ENCODE results near the gene LPCAT2. TPM values are rescaled to one million over a fixed set of nuclear protein-coding genes. Genes with fewer than 3 reads are reported as not detected.

The LPCAT2 gene
- total RNA-seq, 6 donors from 2014 or later, result 14.4 to 33.9 (median 26.9) TPM

DNA sequence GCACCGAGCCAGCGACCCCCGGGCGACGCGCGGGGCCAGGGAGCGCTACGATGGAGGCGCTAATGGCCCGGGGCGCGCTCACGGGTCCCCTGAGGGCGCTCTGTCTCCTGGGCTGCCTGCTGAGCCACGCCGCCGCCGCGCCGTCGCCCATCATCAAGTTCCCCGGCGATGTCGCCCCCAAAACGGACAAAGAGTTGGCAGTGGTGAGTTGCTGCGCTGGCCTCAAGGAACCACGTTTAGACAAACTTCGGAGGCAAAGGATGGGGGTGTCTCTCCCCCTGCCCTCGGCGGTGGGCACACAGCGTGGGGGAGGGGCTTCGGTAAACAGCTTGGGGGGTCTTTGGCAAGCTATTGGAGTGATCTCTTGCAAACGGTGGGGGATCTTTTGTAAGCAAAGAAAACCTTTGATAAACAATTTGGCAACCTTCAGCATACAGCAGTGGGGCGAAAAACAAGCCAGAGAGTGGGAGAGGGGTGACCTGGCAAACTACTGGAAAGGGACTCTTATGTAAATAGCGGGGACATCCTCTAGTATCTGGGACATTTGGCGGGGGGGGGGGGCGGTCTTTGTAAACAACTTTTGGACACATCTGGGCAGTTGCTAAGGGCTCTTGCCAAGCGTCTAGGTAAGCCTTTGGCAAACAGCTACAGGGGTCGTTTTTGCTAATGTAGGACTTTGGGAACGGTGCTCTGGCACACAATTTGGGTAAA lies 29.3 kb upstream of the LPCAT2 start:
- Histone ChIP-seq H3K27me3 (peaks cover 0 to 23% (median 2%) of the 10 kb centered on the region in 4 donors), H3K4me3 (peak overlapping the region; percentile 16 to 54 (median 48)), H3K4me1 (peaks cover 0 to 23% (median 12%) of the 10 kb centered on the region in 4 donors), H3K36me3 (no peaks in the 10 kb centered on the region), H3K9me3 (no peaks in the 10 kb centered on the region), H3K27ac (peak overlapping the region; percentile 73 to 91 (median 87))
- ATAC-seq (ENCODE audit: low FRiP score in 2 of 2), result no peak
- WGBS, 2 donors, result 2% methylated on average over 14 to 26 of the region's 41 CpGs
- DNase-seq, result no peak
- peak in 1 of 4 donors; percentile 8 for TF ChIP-seq POLR2A (IDR thresholded peaks at IDR 0.05)
- TF ChIP-seq POLR2AphosphoS5 (IDR thresholded peaks at IDR 0.05), result no peak
- no peak for TF ChIP-seq EP300 (IDR thresholded peaks at IDR 0.05)
- no peak for TF ChIP-seq CTCF (IDR thresholded peaks at IDR 0.05)

DNA sequence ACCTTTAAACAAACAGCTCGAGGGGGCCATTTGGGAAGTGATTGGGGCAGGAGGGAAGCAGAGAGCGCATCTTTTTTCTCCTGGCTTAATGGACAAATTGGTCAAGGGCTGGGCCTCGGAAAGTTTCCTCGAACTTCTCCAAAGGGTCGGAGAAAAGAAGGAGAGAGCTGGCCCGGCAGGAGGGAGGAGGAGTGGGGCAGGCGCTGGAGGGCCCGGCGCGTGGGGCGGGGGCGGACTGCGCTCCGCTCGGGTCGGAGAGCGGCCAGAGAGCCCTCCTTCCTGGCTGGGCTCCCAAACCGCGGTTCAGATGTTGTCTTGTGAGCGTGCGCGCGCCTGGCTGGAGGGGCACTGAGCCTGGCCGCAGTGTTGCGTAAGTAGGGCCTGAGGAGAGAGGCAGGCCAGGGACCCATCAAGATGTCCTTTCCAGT lies 28.6 kb upstream of the LPCAT2 start:
- 0 to 1% methylated on average over 11 to 25 of the region's 25 CpGs for WGBS, 2 donors
- peak; percentile 70 to 93 for DNase-seq
- H3K27me3 ChIP-seq, result peaks cover 0 to 23% (median 2%) of the 10 kb centered on the region in 4 donors
- peak; percentile 17 to 86 for ATAC-seq (ENCODE audit: low FRiP score in 2 of 2)
- H3K36me3 ChIP-seq, result peaks cover 0 to 4% (median 0%) of the 10 kb centered on the region in 4 donors
- H3K9me3 ChIP-seq, result no peaks in the 10 kb centered on the region
- peaks cover 0 to 23% (median 12%) of the 10 kb centered on the region in 4 donors for H3K4me1 ChIP-seq
- H3K4me3 ChIP-seq, result peak overlapping the region in 3 of 4 donors; percentile 41 to 54 (median 54)
- H3K27ac ChIP-seq, result peak overlapping the region; percentile 73 to 91 (median 87)
- TF ChIP-seq CTCF (IDR thresholded peaks at IDR 0.05) (no peak), POLR2AphosphoS5 (IDR thresholded peaks at IDR 0.05) (peak in 1 of 2 donors; percentile 71), POLR2A (IDR thresholded peaks at IDR 0.05) (peak in 1 of 4 donors; percentile 28)

- Histone ChIP-seq H3K27me3 (peaks cover 0 to 23% (median 2%) of the 10 kb centered on the region in 4 donors), H3K4me1 (peaks cover 0 to 23% (median 12%) of the 10 kb centered on the region in 4 donors), H3K4me3 (peak overlapping the region; percentile 9 to 54 (median 48)), H3K27ac (peak overlapping the region in 2 of 4 donors; percentile 86 to 91), H3K9me3 (no peaks in the 10 kb centered on the region), H3K36me3 (peaks cover 0 to 4% (median 0%) of the 10 kb centered on the region in 4 donors)
- 65 to 74% methylated on average over 4 of the region's 4 CpGs for WGBS, 2 donors
- no peak for ATAC-seq (ENCODE audit: low FRiP score in 2 of 2)
- no peak for DNase-seq
- no peak for TF ChIP-seq EP300 (IDR thresholded peaks at IDR 0.05)
Measured at GRCh38 chr16:55481023-55481422, 27.8 kb upstream of the LPCAT2 start.

- DNase-seq, result no peak
- no peak overlapping the region for H3K4me3 ChIP-seq
- WGBS, 2 donors, result 77 to 78% methylated on average over 2 of the region's 2 CpGs
- ATAC-seq (ENCODE audit: low FRiP score in 2 of 2), result no peak
- H3K27me3 ChIP-seq, result peaks cover 0 to 23% (median 2%) of the 10 kb centered on the region in 4 donors
- H3K9me3 ChIP-seq, result no peaks in the 10 kb centered on the region
- peaks cover 0 to 23% (median 10%) of the 10 kb centered on the region in 4 donors for H3K4me1 ChIP-seq
- no peak overlapping the region for H3K27ac ChIP-seq
- TF ChIP-seq CTCF (IDR thresholded peaks at IDR 0.05), result no peak
- TF ChIP-seq POLR2A (IDR thresholded peaks at IDR 0.05), result no peak
- no peak for TF ChIP-seq POLR2AphosphoS5 (IDR thresholded peaks at IDR 0.05)
- no peak for TF ChIP-seq EP300 (IDR thresholded peaks at IDR 0.05)
- H3K36me3 ChIP-seq, result peaks cover 0 to 4% (median 0%) of the 10 kb centered on the region in 4 donors
Measured at GRCh38 chr16:55482056-55482455, 26.8 kb upstream of the LPCAT2 start.

DNA sequence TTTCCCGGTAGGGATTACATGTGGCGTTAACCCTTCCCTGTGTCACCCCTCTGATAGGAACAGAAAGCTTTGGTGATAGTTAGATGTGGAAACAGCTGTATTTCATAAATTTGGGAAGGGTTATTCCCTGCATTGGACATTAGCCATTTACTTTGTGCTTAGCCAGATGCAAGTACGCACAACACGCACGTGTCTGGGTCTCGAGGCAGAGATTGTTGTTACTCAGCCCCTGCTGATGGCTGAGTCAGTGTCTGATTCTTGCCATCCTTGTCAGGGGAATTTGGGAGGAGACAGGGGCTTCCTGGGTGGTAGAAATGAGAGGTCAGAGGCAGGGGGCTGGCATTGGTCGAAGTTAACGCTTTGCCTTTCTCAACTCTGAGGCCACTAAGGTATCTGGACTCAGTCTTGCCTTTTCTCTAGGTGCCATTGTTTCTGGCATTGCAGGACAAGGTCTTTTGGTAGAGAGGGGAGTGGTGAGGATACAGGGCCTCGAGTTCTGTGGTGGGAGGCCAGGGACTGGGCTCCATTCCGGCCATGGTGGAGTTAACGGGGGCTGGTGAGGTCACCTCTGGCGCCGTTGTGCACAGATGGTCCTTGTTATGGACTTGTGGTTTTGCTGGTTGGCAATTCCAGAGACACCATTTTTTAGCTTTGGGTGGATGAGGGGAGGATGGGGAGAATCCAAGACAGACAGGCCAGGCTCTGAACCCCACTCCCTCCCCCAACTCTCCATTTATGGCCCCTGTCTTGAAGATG lies 21.6 kb upstream of the LPCAT2 start:
- peak in 1 of 2 donors; percentile 89 for ATAC-seq (ENCODE audit: low FRiP score in 2 of 2)
- Histone ChIP-seq H3K36me3 (peaks cover 0 to 14% (median 0%) of the 10 kb centered on the region in 4 donors), H3K27me3 (no peaks in the 10 kb centered on the region), H3K27ac (peak overlapping the region in 3 of 4 donors; percentile 27 to 34 (median 32)), H3K4me3 (no peak overlapping the region), H3K9me3 (no peaks in the 10 kb centered on the region), H3K4me1 (no peaks in the 10 kb centered on the region)
- no peak for TF ChIP-seq EP300 (IDR thresholded peaks at IDR 0.05)
- TF ChIP-seq POLR2AphosphoS5 (IDR thresholded peaks at IDR 0.05), result peak; percentile 23 to 57
- no peak for TF ChIP-seq CTCF (IDR thresholded peaks at IDR 0.05)
- no peak for DNase-seq
- WGBS, 2 donors, result 80 to 85% methylated on average over 12 to 13 of the region's 13 CpGs
